Activated T-cell treated with anti-CD3 and anti-CD28 coated beads, Interleukin-2, amount 50 U/mL, for 4 hours (primary cell): ENCODE measurements around the gene MINDY4. TPM values are rescaled to one million over a fixed set of nuclear protein-coding genes. Genes with fewer than 3 reads are reported as not detected.
A peak's percentile ranks its signal among the peaks of the same experiment; 100 is the strongest.

Source experiments
- ATAC-seq, 2 donors: fragments of 200-7000 bp; cut with Tn5 transposase; one replicate each; pipeline ENCODE4 v1.10.0; 2021
- DNase-seq: peaks from one replicate; pipeline ENCODE4 v3.0.0-alpha.2; 2020
- H3K27me3 Mint-ChIP-seq: one replicate; pipeline ENCODE4 v1.8.0; 2021; ENCODE audit warnings: low read depth, mixed read lengths
- H3K36me3 Mint-ChIP-seq: one replicate; pipeline ENCODE4 v1.8.0; 2022; ENCODE audit warnings: mixed read lengths; ENCODE audit not compliant: insufficient read depth
- H3K4me1 Mint-ChIP-seq: one replicate; pipeline ENCODE4 v1.8.0; 2021; ENCODE audit warnings: low read depth, mixed read lengths
- H3K4me3 Mint-ChIP-seq: one replicate; pipeline ENCODE4 v1.8.0; 2021; ENCODE audit warnings: mild to moderate bottlenecking, moderate library complexity, mixed read lengths
- H3K9me3 Mint-ChIP-seq: one replicate; pipeline ENCODE4 v1.8.0; 2021; ENCODE audit warnings: mixed read lengths
- total RNA-seq, 3 donors: library from RNA; stranded (reverse); gene quantifications; one replicate each; pipeline ENCODE4 v1.2.1, GENCODE V29; 2021

Gene MINDY4
- total RNA-seq, 3 donors from 2014 or later = 1.6 to 2.1 (median 1.7) TPM

GRCh38 chr7:30734497-30734896, 36.7 kb upstream of the MINDY4 start:
- H3K27me3 Mint-ChIP-seq = no peaks in the 10 kb centered on the region
- H3K4me1 Mint-ChIP-seq = peaks cover 32% of the 10 kb centered on the region
- no peak overlapping the region for H3K4me3 Mint-ChIP-seq
- no peaks in the 10 kb centered on the region for H3K9me3 Mint-ChIP-seq
- H3K36me3 Mint-ChIP-seq = no peaks in the 10 kb centered on the region
- DNase-seq (no peak), ATAC-seq (no peak)

- no peaks in the 10 kb centered on the region for H3K36me3 Mint-ChIP-seq
- ATAC-seq (no peak), DNase-seq (no peak)
- peaks cover 34% of the 10 kb centered on the region for H3K4me1 Mint-ChIP-seq
- H3K9me3 Mint-ChIP-seq = no peaks in the 10 kb centered on the region
- H3K27me3 Mint-ChIP-seq = no peaks in the 10 kb centered on the region
- H3K4me3 Mint-ChIP-seq = no peak overlapping the region
Observed at GRCh38 chr7:30735631-30736030, 35.6 kb upstream of the MINDY4 start.

GRCh38 chr7:30736291-30736690, 34.9 kb upstream of the MINDY4 start:
- Mint-ChIP-seq H3K36me3 (no peaks in the 10 kb centered on the region), H3K4me3 (no peak overlapping the region), H3K27me3 (no peaks in the 10 kb centered on the region), H3K4me1 (peaks cover 34% of the 10 kb centered on the region), H3K9me3 (no peaks in the 10 kb centered on the region)
- no peak for DNase-seq
- no peak for ATAC-seq

- H3K4me1 Mint-ChIP-seq = peaks cover 30% of the 10 kb centered on the region
- H3K36me3 Mint-ChIP-seq = no peaks in the 10 kb centered on the region
- no peaks in the 10 kb centered on the region for H3K9me3 Mint-ChIP-seq
- no peaks in the 10 kb centered on the region for H3K27me3 Mint-ChIP-seq
- no peak for DNase-seq
- ATAC-seq = peak; percentile 79 to 85
- peak overlapping the region; percentile 31 for H3K4me3 Mint-ChIP-seq
Observed at GRCh38 chr7:30738026-30738915, 32.9 kb upstream of the MINDY4 start.

GRCh38 chr7:30739691-30740090, 31.5 kb upstream of the MINDY4 start:
- H3K4me3 Mint-ChIP-seq = no peak overlapping the region
- no peaks in the 10 kb centered on the region for H3K36me3 Mint-ChIP-seq
- ATAC-seq (no peak), DNase-seq (no peak)
- peaks cover 39% of the 10 kb centered on the region for H3K4me1 Mint-ChIP-seq
- H3K27me3 Mint-ChIP-seq = no peaks in the 10 kb centered on the region
- H3K9me3 Mint-ChIP-seq = no peaks in the 10 kb centered on the region

GRCh38 chr7:30740417-30741181, 30.6 kb upstream of the MINDY4 start:
- Mint-ChIP-seq H3K4me3 (no peak overlapping the region), H3K9me3 (no peaks in the 10 kb centered on the region), H3K4me1 (peaks cover 39% of the 10 kb centered on the region), H3K36me3 (no peaks in the 10 kb centered on the region), H3K27me3 (no peaks in the 10 kb centered on the region)
- peak; percentile 72 for DNase-seq
- peak; percentile 59 to 63 for ATAC-seq

GRCh38 chr7:30741289-30741688, 29.9 kb upstream of the MINDY4 start:
- DNase-seq (no peak), ATAC-seq (no peak)
- H3K36me3 Mint-ChIP-seq = no peaks in the 10 kb centered on the region
- peaks cover 39% of the 10 kb centered on the region for H3K4me1 Mint-ChIP-seq
- no peaks in the 10 kb centered on the region for H3K9me3 Mint-ChIP-seq
- no peaks in the 10 kb centered on the region for H3K27me3 Mint-ChIP-seq
- no peak overlapping the region for H3K4me3 Mint-ChIP-seq

GRCh38 chr7:30743371-30744074, 27.7 kb upstream of the MINDY4 start:
- DNase-seq (no peak), ATAC-seq (no peak)
- Mint-ChIP-seq H3K4me1 (peaks cover 23% of the 10 kb centered on the region), H3K27me3 (no peaks in the 10 kb centered on the region), H3K9me3 (no peaks in the 10 kb centered on the region), H3K36me3 (no peaks in the 10 kb centered on the region), H3K4me3 (no peak overlapping the region)

- H3K4me1 Mint-ChIP-seq = peaks cover 17% of the 10 kb centered on the region
- H3K4me3 Mint-ChIP-seq = peak overlapping the region; percentile 4
- no peaks in the 10 kb centered on the region for H3K27me3 Mint-ChIP-seq
- DNase-seq (no peak), ATAC-seq (no peak)
- no peaks in the 10 kb centered on the region for H3K9me3 Mint-ChIP-seq
- H3K36me3 Mint-ChIP-seq = no peaks in the 10 kb centered on the region
Observed at GRCh38 chr7:30744075-30744417, 27.2 kb upstream of the MINDY4 start.

GRCh38 chr7:30745261-30745941, 25.8 kb upstream of the MINDY4 start:
- Mint-ChIP-seq H3K27me3 (no peaks in the 10 kb centered on the region), H3K4me1 (peaks cover 11% of the 10 kb centered on the region), H3K36me3 (no peaks in the 10 kb centered on the region), H3K9me3 (no peaks in the 10 kb centered on the region), H3K4me3 (no peak overlapping the region)
- no peak for ATAC-seq
- DNase-seq = no peak

- ATAC-seq = no peak
- DNase-seq = no peak
Observed at GRCh38 chr7:30750010-30750409, 21.2 kb upstream of the MINDY4 start.

GRCh38 chr7:30750683-30751650, 20.2 kb upstream of the MINDY4 start:
- Mint-ChIP-seq H3K9me3 (no peaks in the 10 kb centered on the region), H3K4me3 (no peak overlapping the region), H3K27me3 (no peaks in the 10 kb centered on the region), H3K36me3 (no peaks in the 10 kb centered on the region), H3K4me1 (no peaks in the 10 kb centered on the region)
- ATAC-seq = no peak
- DNase-seq = no peak

More at GRCh38 chr7:30750010-30750409, 21.2 kb upstream of the MINDY4 start:
- H3K9me3 Mint-ChIP-seq = no peaks in the 10 kb centered on the region
- H3K27me3 Mint-ChIP-seq = no peaks in the 10 kb centered on the region
- H3K4me1 Mint-ChIP-seq = no peaks in the 10 kb centered on the region
- H3K36me3 Mint-ChIP-seq = no peaks in the 10 kb centered on the region
- H3K4me3 Mint-ChIP-seq = no peak overlapping the region

- Mint-ChIP-seq H3K9me3 (no peaks in the 10 kb centered on the region), H3K36me3 (no peaks in the 10 kb centered on the region), H3K27me3 (no peaks in the 10 kb centered on the region), H3K4me1 (no peaks in the 10 kb centered on the region), H3K4me3 (no peak within 1 kb of the TSS)
- no peak for ATAC-seq
- DNase-seq = no peak
Observed at GRCh38 chr7:30751696-30752273, 19.4 kb upstream of the MINDY4 start, which contains the start of gene INMT. TSS of gene INMT (plus strand) at chr7:30752135. CDS start at chr7:30752151, 16 bp downstream.
